HG03460 (cell line): ENCODE results near the gene NSG2.

Experiments
- ATAC-seq: cut with Tn5 transposase; IDR thresholded peaks from one replicate; pipeline ENCODE4 v1.9.1; 2021; ENCODE audit not compliant: unreplicated experiment

Gene NSG2

GRCh38 chr5:174147551-174147950 is 102.0 kb downstream of the NSG2 start:
- no peak for ATAC-seq

- no peak for ATAC-seq
Observed at GRCh38 chr5:174148721-174149120, 103.2 kb downstream of the NSG2 start.

- no peak for ATAC-seq
Observed at GRCh38 chr5:174149426-174149825, 103.9 kb downstream of the NSG2 start.

- ATAC-seq, result no peak
Observed at GRCh38 chr5:174149989-174150388, 104.5 kb downstream of the NSG2 start.

- no peak for ATAC-seq
Observed at GRCh38 chr5:174151599-174152181, 106.2 kb downstream of the NSG2 start.

GRCh38 chr5:174154559-174154958 is 109.1 kb downstream of the NSG2 start:
- no peak for ATAC-seq

GRCh38 chr5:174155281-174155680 is 109.8 kb downstream of the NSG2 start:
- no peak for ATAC-seq

- ATAC-seq, result no peak
Observed at GRCh38 chr5:174155706-174156105, 110.2 kb downstream of the NSG2 start.

GRCh38 chr5:174157048-174157447 is 111.5 kb downstream of the NSG2 start:
- ATAC-seq, result no peak
